OCI-LY1 (cell line): ENCODE results near the gene CLEC1B.

Experiments used
- EZH2 ChIP-seq: fragments of 200-600 bp; sonication (generic), shearing (Covaris generic); IDR thresholded peaks from 2 replicates; pipeline ENCODE4 v1.8.0; 2017; ENCODE audit warnings: borderline replicate concordance, mixed run types, mild to moderate bottlenecking, antibody characterized with exemption, low read length, moderate library complexity, mixed read lengths
- TF ChIP-seq, protein P1 (sequence below): fragments of 200-600 bp; sonication (generic), shearing (Covaris generic); IDR thresholded peaks from 2 replicates; pipeline ENCODE4 v1.5.1; 2017; ENCODE audit warnings: mild to moderate bottlenecking, antibody characterized with exemption, low read length, moderate library complexity, mixed read lengths

DNA sequence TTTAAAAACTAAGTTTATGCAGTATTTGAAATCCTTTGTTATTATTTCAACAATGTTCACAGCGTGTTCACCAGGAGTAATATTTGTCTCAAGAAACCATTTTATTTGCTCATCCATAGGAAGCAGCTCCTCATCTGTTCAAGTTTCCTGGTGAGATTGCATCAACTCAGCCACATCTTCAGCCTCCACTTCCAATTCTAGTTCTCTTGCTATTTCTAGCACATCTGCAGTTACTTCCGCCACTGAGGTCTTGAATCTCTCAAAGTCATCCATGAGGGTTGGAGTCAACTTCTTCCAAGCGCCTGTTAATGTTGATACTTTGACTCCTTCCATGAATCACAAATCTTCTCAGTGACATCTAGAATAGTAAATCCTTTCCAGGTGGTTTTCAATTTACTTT is 49.6 kb upstream of the CLEC1B start:
- TF ChIP-seq, protein P1, sequence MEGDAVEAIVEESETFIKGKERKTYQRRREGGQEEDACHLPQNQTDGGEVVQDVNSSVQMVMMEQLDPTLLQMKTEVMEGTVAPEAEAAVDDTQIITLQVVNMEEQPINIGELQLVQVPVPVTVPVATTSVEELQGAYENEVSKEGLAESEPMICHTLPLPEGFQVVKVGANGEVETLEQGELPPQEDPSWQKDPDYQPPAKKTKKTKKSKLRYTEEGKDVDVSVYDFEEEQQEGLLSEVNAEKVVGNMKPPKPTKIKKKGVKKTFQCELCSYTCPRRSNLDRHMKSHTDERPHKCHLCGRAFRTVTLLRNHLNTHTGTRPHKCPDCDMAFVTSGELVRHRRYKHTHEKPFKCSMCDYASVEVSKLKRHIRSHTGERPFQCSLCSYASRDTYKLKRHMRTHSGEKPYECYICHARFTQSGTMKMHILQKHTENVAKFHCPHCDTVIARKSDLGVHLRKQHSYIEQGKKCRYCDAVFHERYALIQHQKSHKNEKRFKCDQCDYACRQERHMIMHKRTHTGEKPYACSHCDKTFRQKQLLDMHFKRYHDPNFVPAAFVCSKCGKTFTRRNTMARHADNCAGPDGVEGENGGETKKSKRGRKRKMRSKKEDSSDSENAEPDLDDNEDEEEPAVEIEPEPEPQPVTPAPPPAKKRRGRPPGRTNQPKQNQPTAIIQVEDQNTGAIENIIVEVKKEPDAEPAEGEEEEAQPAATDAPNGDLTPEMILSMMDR = no peak
- no peak for TF ChIP-seq EZH2
